ENCODE results near the gene GGT6.

DNA sequence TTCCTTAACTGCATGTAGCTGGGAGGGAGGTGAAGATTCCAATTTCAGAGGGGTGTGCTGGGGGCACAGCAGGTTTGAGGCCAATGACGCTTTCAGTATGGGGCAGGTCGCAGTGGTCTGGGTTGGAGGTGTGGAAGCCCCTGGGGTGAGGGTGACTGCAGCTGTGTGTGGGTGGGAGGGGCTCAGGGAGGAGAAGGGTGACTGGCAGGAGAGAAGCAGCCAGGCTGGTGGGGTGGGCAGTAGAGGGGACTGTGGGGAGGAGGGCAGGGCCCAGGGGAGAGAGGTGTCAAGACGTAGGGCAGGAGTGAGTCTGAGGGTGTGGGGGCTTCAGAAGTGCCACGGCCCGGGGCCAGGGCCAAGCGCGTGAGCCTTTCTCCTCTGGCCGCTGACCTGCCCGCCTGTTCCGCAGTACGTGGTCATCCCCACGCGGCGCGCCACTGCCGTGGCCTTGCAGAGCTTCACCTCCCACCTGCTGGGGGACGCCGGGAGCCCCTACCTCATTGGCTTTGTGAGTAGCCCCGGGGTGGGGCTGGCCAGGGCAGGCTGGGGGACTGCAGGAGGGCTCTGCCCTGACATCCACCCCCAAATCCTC, 24.6 kb downstream of the GGT6 start:
- TF ChIP-seq, protein P1, sequence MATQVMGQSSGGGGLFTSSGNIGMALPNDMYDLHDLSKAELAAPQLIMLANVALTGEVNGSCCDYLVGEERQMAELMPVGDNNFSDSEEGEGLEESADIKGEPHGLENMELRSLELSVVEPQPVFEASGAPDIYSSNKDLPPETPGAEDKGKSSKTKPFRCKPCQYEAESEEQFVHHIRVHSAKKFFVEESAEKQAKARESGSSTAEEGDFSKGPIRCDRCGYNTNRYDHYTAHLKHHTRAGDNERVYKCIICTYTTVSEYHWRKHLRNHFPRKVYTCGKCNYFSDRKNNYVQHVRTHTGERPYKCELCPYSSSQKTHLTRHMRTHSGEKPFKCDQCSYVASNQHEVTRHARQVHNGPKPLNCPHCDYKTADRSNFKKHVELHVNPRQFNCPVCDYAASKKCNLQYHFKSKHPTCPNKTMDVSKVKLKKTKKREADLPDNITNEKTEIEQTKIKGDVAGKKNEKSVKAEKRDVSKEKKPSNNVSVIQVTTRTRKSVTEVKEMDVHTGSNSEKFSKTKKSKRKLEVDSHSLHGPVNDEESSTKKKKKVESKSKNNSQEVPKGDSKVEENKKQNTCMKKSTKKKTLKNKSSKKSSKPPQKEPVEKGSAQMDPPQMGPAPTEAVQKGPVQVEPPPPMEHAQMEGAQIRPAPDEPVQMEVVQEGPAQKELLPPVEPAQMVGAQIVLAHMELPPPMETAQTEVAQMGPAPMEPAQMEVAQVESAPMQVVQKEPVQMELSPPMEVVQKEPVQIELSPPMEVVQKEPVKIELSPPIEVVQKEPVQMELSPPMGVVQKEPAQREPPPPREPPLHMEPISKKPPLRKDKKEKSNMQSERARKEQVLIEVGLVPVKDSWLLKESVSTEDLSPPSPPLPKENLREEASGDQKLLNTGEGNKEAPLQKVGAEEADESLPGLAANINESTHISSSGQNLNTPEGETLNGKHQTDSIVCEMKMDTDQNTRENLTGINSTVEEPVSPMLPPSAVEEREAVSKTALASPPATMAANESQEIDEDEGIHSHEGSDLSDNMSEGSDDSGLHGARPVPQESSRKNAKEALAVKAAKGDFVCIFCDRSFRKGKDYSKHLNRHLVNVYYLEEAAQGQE (IDR thresholded peaks at IDR 0.05; ENCODE audit: insufficient replicate concordance, low read depth), result no peak
- TF ChIP-seq, protein P2, sequence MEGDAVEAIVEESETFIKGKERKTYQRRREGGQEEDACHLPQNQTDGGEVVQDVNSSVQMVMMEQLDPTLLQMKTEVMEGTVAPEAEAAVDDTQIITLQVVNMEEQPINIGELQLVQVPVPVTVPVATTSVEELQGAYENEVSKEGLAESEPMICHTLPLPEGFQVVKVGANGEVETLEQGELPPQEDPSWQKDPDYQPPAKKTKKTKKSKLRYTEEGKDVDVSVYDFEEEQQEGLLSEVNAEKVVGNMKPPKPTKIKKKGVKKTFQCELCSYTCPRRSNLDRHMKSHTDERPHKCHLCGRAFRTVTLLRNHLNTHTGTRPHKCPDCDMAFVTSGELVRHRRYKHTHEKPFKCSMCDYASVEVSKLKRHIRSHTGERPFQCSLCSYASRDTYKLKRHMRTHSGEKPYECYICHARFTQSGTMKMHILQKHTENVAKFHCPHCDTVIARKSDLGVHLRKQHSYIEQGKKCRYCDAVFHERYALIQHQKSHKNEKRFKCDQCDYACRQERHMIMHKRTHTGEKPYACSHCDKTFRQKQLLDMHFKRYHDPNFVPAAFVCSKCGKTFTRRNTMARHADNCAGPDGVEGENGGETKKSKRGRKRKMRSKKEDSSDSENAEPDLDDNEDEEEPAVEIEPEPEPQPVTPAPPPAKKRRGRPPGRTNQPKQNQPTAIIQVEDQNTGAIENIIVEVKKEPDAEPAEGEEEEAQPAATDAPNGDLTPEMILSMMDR (IDR thresholded peaks at IDR 0.05; ENCODE audit: insufficient read depth, low read length), result no peak
- TF ChIP-seq POLR2AphosphoS5 (IDR thresholded peaks at IDR 0.05; ENCODE audit: low read depth) (no peak), GABPA (IDR thresholded peaks at IDR 0.05; ENCODE audit: low read depth) (no peak), SPI1 (IDR thresholded peaks at IDR 0.05; ENCODE audit: borderline replicate concordance, low read depth) (no peak)

Data from HL-60 (cell line).